DOHH2 (cell line): ENCODE results near the gene DGKK.

ENCODE experiments used
- CTCF ChIP-seq: fragments of 200-600 bp; sonication (generic); IDR thresholded peaks from one replicate; pipeline ENCODE4 v1.5.1; 2014; ENCODE audit warnings: antibody characterized with exemption, mild to moderate bottlenecking, low read depth, low read length; ENCODE audit not compliant: poor library complexity, severe bottlenecking
- EZH2phosphoT487 ChIP-seq: fragments of 200-600 bp; sonication (generic); IDR thresholded peaks from 2 replicates; pipeline ENCODE4 v1.6.1; 2017; ENCODE audit warnings: borderline replicate concordance, mild to moderate bottlenecking, antibody characterized with exemption, low read length, moderate library complexity, mixed read lengths

- TF ChIP-seq CTCF (no peak), EZH2phosphoT487 (no peak)
These were observed 33.8 kb downstream of the DGKK start for GRCh38 chrX:50436797-50437196.
